HG02798 (cell line): ENCODE results near the gene SAMM50.

Source experiments
- ATAC-seq: cut with Tn5 transposase; IDR thresholded peaks from one replicate; pipeline ENCODE4 v1.9.1; 2021; ENCODE audit warnings: mild to moderate bottlenecking; ENCODE audit not compliant: unreplicated experiment, poor library complexity

SAMM50 gene

GRCh38 chr22:43974028-43974545 lies 18.8 kb downstream of the SAMM50 start:
- no peak for ATAC-seq

DNA sequence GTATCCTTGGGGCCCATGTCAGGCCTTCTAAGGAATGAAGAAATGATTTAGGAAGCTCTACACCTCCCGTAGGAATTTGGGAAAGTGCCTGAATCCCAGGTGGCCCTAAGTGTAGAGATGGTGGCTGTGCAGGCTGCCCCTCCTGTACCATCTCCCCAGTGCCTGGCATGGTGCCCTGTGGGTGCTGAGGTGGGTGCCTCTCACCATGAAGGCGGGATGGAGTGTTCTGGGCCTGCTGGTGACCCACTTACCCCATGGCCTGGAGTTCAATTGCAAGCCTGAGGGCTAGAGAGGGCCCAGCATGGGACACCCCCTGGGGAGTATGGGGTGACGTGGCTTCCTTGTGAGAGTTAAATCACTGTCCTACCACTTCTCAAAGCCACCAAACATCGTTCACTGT lies 19.8 kb downstream of the SAMM50 start:
- no peak for ATAC-seq

- ATAC-seq: no peak
Measured at GRCh38 chr22:43976861-43977795, 21.9 kb downstream of the SAMM50 start.

GRCh38 chr22:43978558-43978957 lies 23.3 kb downstream of the SAMM50 start:
- ATAC-seq: no peak

DNA sequence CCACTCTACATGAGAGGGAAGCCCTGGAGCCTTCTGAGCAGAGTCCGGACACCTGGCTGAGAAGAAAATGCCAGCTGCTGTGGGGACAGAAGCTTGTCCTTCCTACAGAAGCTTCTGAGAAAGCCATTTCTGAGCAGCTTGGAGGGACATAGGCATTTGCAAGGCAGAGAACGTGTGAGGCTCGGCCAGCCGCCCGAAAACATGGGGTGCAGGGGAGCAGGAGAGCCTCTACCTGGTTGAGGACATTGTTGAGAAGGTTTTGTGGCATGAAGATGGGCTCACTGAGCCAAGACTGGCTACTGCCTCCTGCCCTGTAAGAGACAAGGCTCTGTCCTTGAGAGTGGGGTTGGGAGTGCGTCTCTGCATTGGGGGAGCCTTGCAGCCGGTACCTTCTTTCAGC lies 25.3 kb downstream of the SAMM50 start:
- ATAC-seq: no peak

- no peak for ATAC-seq
Measured at GRCh38 chr22:43980996-43981395, 25.8 kb downstream of the SAMM50 start.

DNA sequence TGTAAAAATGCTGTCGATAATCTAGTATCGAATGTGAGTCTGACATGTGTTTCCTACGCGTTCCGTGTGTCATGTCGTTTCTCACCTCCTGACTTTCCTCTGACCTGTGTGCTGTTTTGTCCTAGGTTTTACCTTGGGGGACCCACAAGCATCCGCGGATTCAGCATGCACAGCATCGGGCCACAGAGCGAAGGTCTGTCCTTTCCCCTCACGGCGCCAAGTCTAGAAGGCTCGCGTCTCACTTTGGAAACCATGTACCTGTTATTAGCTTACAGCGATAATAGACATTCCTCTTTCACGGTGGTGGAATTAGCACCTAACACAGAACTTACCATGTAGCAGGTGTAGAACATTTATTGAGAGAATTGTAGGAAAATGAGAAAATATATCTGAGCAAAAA lies 28.6 kb downstream of the SAMM50 start:
- ATAC-seq: no peak

DNA sequence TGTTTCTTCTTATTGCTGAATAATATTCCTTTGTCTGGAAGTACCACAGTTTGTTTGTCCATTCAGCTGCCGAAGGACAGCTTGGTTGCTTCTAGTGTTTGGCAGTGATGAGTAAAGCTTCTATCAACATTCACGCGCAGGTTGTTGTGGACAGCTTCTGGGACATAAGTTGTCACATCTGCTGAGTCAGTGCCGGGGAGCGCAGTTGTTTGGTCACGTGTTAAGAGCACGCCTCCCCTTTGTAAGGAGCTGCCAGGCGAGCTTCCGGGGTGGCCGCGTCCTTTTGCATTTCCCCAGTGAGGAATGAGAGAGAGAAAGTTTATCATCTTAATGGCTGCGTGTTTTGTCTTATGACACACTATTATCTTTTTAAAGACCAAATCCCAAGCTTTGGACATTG lies 30.3 kb downstream of the SAMM50 start:
- ATAC-seq: no peak

GRCh38 chr22:43988116-43988820 lies 33.0 kb downstream of the SAMM50 start:
- no peak for ATAC-seq

DNA sequence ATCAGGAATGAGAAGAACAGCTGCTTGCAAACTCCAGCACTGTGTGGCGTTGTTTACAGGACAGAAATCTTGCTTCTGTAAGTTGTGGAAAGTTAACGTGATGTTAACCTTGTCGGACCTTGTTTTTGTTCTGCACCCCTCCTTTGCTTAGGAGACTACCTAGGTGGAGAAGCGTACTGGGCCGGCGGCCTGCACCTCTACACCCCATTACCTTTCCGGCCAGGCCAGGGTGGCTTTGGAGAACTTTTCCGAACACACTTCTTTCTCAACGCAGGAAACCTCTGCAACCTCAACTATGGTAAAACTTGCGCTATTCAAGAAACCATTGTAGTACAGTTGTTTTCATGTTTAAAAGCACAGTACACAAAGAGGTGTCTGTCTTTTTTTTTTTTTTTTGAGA lies 33.7 kb downstream of the SAMM50 start:
- ATAC-seq: no peak

- ATAC-seq: no peak
Measured at GRCh38 chr22:43990044-43990443, 34.8 kb downstream of the SAMM50 start.

GRCh38 chr22:43991316-43992020 lies 36.2 kb downstream of the SAMM50 start:
- no peak for ATAC-seq

GRCh38 chr22:43992331-43992821 lies 37.1 kb downstream of the SAMM50 start:
- no peak for ATAC-seq

GRCh38 chr22:43993072-43993760 lies 38.0 kb downstream of the SAMM50 start:
- no peak for ATAC-seq

- ATAC-seq: no peak
Measured at GRCh38 chr22:43994006-43994405, 38.8 kb downstream of the SAMM50 start.

GRCh38 chr22:43994416-43994815 lies 39.2 kb downstream of the SAMM50 start:
- ATAC-seq: no peak

GRCh38 chr22:43995057-43995685 lies 39.9 kb downstream of the SAMM50 start:
- ATAC-seq: no peak

- peak; percentile 16 for ATAC-seq
Measured at GRCh38 chr22:43995798-43996169, 40.5 kb downstream of the SAMM50 start.

DNA sequence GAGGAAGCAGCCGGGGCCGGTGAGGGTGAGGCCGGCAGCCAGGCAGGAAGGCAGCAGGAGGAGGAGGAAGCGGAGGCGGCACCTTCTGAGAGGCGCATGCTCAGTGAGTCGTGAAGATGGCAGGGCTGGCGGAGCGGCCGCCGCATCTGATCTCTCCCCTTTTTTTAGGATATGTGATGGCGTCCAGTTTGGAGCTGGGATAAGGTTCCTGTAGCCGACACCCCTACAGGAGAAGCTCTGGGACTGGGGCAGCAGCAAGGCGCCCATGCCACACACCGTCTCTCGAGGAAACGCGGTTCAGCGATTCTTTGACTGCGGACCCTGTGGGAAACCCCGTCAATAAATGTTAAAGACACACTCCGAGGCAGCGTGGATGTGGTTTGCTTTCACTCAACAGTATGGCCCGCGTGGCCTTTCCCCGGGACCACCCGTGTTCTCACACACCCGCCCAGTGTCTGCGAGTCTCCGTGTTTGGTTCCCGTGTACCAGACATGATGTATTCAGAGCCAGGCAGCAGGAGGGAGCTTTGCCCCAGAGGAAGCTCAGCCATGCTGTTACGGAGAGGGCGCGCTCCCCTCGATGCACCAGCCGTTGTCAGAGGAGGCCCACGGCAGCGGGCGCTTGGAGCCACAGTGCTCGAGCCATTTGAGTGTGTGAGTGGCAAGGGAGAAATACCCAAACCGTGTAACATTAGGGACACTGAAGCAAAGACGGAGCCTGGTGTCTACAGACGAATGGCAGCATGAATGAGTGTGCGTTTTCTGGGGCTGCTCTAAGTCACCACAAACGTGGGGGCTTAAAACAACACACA lies 41.1 kb downstream of the SAMM50 start:
- peak; percentile 84 for ATAC-seq
